Astrocyte of the cerebellum (primary cell): ENCODE results near the gene SLC9C1.

ENCODE experiments used
- DNase-seq: peaks from one replicate; pipeline ENCODE4 v3.0.0-alpha.2; 2011; ENCODE audit warnings: low read depth
- H3K4me3 ChIP-seq: 2 replicates; pipeline ENCODE4 v1.5.1; 2011; ENCODE audit warnings: mild to moderate bottlenecking, low read depth, low read length, moderate library complexity
- in situ Hi-C: cut with HindIII; loops from 2 replicates; pipeline ENCODE4 v1.10.0; 2017; ENCODE audit warnings: low sequenced_read_pairs
- TF ChIP-seq, protein P1 (sequence below): IDR thresholded peaks from 2 replicates; pipeline ENCODE4 v1.5.1; 2012; ENCODE audit warnings: low read length, low read depth, moderate library complexity, mild to moderate bottlenecking; ENCODE audit errors: missing control alignments

SLC9C1 gene

DNA sequence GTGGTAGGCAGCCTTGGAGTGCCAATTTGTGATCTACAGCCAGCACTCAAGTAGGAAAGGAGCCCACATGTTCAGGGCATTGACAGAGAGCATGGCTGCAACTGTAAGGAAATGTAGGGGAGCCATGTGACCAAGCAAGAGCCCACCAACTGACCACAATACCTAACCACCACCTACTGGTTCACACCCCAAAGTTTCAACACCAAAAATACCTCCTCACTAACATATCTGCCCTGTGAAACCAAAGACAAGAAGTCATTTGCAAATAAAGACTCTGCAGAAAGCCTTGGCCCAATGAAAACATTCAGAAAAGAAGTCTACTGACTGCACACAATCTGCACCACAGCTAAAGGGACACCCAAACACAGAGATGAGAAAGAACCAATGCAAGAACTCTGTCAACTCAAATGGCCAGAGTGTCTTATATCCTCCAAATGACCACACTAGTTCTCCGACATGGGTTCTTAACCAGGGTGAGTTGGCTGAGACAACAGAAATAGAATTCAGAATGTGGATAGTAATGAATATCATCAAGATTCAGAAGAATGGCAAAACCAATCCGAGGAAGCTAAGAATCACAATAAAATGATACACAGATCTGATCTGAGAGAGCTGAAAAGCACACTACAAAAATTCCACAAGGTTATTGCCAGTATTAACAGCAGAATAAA lies 40.6 kb downstream of the SLC9C1 start:
- DNase-seq: no peak

DNA sequence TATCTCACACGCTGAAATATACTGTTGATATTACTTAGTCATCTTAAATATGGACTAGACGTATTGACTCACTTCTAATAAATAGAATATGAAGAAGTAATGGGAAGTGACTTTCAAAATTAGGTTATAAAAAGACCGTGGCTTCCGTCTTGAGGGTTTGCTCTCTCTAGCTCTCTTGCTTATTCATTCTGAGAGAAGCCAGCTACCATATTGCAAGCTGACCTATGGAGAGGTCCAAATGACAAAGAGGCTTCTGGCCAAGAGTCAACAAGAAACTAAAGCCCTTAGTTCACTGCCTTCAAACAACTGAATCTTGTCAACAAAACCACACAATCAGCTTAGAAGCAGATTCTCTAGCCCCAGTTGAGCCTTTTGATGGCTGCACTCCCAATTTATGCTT lies 46.1 kb downstream of the SLC9C1 start:
- DNase-seq: no peak
- TF ChIP-seq, protein P1, sequence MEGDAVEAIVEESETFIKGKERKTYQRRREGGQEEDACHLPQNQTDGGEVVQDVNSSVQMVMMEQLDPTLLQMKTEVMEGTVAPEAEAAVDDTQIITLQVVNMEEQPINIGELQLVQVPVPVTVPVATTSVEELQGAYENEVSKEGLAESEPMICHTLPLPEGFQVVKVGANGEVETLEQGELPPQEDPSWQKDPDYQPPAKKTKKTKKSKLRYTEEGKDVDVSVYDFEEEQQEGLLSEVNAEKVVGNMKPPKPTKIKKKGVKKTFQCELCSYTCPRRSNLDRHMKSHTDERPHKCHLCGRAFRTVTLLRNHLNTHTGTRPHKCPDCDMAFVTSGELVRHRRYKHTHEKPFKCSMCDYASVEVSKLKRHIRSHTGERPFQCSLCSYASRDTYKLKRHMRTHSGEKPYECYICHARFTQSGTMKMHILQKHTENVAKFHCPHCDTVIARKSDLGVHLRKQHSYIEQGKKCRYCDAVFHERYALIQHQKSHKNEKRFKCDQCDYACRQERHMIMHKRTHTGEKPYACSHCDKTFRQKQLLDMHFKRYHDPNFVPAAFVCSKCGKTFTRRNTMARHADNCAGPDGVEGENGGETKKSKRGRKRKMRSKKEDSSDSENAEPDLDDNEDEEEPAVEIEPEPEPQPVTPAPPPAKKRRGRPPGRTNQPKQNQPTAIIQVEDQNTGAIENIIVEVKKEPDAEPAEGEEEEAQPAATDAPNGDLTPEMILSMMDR: no peak
- in situ Hi-C loops: no loop called here

More for the DNA sequence above, 40.6 kb downstream of the SLC9C1 start:
- H3K4me3 ChIP-seq: no peak overlapping the region
- in situ Hi-C loops: no loop called here
- TF ChIP-seq, protein P1: no peak

DNA sequence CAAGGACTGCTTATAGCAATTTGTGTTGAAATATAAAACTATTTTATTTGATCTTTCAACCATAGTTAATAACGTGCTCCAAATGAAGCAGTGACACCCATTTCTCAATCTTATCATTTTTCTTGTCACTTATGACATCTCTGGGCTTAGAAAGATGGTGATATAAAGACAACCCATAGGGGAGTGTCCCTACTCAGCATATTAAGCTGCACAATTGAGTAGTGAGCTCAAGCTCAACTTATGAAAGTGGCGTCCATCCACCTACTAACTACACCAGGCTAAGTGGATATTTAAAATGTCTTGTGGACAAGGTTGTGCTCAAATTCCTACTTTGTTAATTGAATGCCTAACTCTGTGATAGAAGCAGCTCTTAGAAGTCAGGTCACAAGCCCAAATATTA lies 46.7 kb downstream of the SLC9C1 start:
- no peak overlapping the region for H3K4me3 ChIP-seq
- in situ Hi-C loops: no loop called here
- TF ChIP-seq, protein P1: no peak
- DNase-seq: no peak

More for the DNA sequence above, 46.1 kb downstream of the SLC9C1 start:
- H3K4me3 ChIP-seq: no peak overlapping the region

DNA sequence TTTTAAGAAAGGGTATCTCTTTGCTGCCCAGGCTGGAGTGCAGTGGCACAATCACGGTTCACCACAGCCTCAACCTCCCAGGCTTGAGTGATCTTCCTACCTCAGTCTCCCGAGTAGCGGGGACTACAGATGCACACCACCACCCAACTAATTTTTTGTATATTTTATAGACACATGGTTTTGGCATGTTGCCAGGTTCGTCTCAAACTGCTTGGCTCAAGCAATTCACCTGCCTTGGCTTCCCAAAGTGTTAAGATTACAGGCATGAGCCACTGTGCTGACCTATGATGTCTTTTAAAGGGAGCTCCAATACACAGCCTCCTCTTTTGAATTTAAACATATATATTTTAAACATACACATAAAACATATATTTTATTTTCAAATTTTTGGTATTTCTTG lies 60.9 kb downstream of the SLC9C1 start:
- in situ Hi-C loops: no loop called here
- DNase-seq: no peak
- TF ChIP-seq, protein P1: no peak

DNA sequence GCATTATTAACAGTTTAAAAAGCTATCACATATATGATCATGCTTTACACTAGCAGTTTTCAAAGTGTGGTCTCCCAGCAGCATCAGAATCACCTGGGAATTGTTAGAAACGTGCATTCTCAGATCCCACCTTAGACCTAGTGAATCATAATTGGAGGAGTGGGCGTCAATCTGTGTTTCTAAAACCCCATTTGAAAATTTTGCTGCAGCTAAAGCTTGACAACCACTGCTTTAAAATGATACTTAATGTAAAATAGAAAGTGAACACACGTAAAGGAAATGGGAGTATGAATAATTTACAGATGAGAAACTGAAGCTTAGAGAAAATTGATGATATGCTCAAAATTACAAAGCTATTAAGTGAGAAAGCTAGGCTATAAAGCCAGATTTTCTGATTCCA lies 62.3 kb downstream of the SLC9C1 start:
- no peak overlapping the region for H3K4me3 ChIP-seq
- TF ChIP-seq, protein P1: no peak
- in situ Hi-C loops: no loop called here
- no peak for DNase-seq

More for the DNA sequence above, 60.9 kb downstream of the SLC9C1 start:
- H3K4me3 ChIP-seq: no peak overlapping the region

DNA sequence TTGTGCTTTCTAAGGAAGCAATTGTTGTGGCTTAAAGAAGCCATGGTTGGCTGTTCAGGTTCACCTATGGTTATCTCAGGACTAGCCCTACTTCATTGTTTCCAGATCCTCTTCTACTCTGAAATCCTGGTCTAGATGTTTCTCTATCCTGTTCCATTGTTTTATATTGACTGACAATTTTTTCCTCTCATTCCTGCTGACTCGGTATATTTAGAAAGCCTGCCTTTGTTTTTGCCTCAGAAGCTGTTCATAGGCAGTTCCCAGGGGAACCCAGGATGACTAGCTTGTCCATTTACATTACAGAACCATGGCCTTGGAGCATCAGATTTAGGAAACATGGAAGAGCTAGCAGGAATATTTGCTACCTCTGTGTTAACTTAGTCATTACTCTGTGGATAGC lies 64.0 kb downstream of the SLC9C1 start:
- DNase-seq: no peak
- TF ChIP-seq, protein P1: no peak
- in situ Hi-C loops: no loop called here
- no peak overlapping the region for H3K4me3 ChIP-seq
